ENCODE data around the gene FAM98B. TPM values are rescaled to one million over a fixed set of nuclear protein-coding genes. Genes with fewer than 3 reads are reported as not detected.

Gene FAM98B
- polyA plus RNA-seq, 2 of the 4 experiments (the other 2 are of a cell fraction), result 16.5 to 18.8 TPM

GRCh38 chr15:38475361-38475760 is 21.4 kb downstream of the FAM98B start:
- no peak overlapping the region for H3K4me3 ChIP-seq
- FAIRE-seq (no peak), ATAC-seq (no peak), DNase-seq (ENCODE audit: low read depth in 1 of 2, low spot score in 1 of 2) (no peak)
- H3K9me3 ChIP-seq, result no peaks in the 10 kb centered on the region
- TF ChIP-seq TP53 (CRISPR knock-in tag; IDR thresholded peaks at IDR 0.05) (no peak), GATA3 (IDR thresholded peaks at IDR 0.05; ENCODE audit: borderline replicate concordance) (no peak), CBX2 (IDR thresholded peaks at IDR 0.05; ENCODE audit: borderline replicate concordance, low read depth) (no peak), E2F6 (IDR thresholded peaks at IDR 0.05; ENCODE audit: borderline replicate concordance, low read depth) (no peak), JUNB (IDR thresholded peaks at IDR 0.05) (no peak), KDM1A (IDR thresholded peaks at IDR 0.05; ENCODE audit: low read depth) (no peak), RAD21 (conservative IDR thresholded peaks at IDR 0.05 in 1 of 2, IDR thresholded peaks at IDR 0.05 in 1 of 2) (no peak), HOXB5 (CRISPR knock-in tag; IDR thresholded peaks at IDR 0.05) (no peak), ZNF302 (CRISPR knock-in tag; IDR thresholded peaks at IDR 0.05) (no peak), BHLHE40 (IDR thresholded peaks at IDR 0.05; ENCODE audit: low read depth, low read length) (no peak)
- no peaks in the 10 kb centered on the region for H3K4me1 ChIP-seq
- WGBS (ENCODE audit: missing lambda C conversion rate), result 93% methylated on average over 2 of the region's 2 CpGs
- POLR2A ChIA-PET, result no interaction called here
- CTCF ChIA-PET, result interaction anchor here (0.8 to 1.9 kb wide), 8 partner anchors 10 to 213 kb away, joined by 3 to 15 read pairs (median 4); partner anchors contain the start of gene RASGRP1
- no peak overlapping the region for H3K27ac ChIP-seq
- no peak overlapping the region for H3K4me2 ChIP-seq

- ATAC-seq, result no peak
- no peak overlapping the region for H3K4me2 ChIP-seq
- ChIA-PET POLR2A (no interaction called here), CTCF (interaction anchor here (1.6 kb wide), 1 partner anchor 88 kb away, joined by 5 read pairs; the partner anchor contains the start of gene RASGRP1)
- DNase-seq (ENCODE audit: low read depth in 1 of 2, low spot score in 1 of 2), result no peak
- H3K4me1 ChIP-seq, result no peaks in the 10 kb centered on the region
- WGBS (ENCODE audit: missing lambda C conversion rate), result 93% methylated on average over 1 of the region's 1 CpG
- H3K4me3 ChIP-seq, result no peak overlapping the region
- no peaks in the 10 kb centered on the region for H3K9me3 ChIP-seq
- H3K27ac ChIP-seq, result no peak overlapping the region
- FAIRE-seq, result no peak
- TF ChIP-seq MAZ (IDR thresholded peaks at IDR 0.05; ENCODE audit: borderline replicate concordance, low read depth, low read length) (no peak), KDM5A (IDR thresholded peaks at IDR 0.05) (no peak), HMGXB4 (CRISPR knock-in tag; IDR thresholded peaks at IDR 0.05; ENCODE audit: borderline replicate concordance) (no peak), PBX3 (IDR thresholded peaks at IDR 0.05) (no peak), RARB (CRISPR knock-in tag; IDR thresholded peaks at IDR 0.05) (no peak), EP300 (IDR thresholded peaks at IDR 0.05) (no peak), CBX2 (IDR thresholded peaks at IDR 0.05; ENCODE audit: borderline replicate concordance, low read depth) (no peak), NPAS2 (CRISPR knock-in tag; IDR thresholded peaks at IDR 0.05; ENCODE audit: borderline replicate concordance) (no peak), CHD2 (IDR thresholded peaks at IDR 0.05; ENCODE audit: low read length, partially characterized antibody) (no peak), NR3C1 (IDR thresholded peaks at IDR 0.05) (no peak), ELK1 (IDR thresholded peaks at IDR 0.05; ENCODE audit: low read depth, low read length) (no peak), POLR2A (IDR thresholded peaks at IDR 0.05; ENCODE audit: low read length) (no peak), SMC3 (IDR thresholded peaks at IDR 0.05) (no peak), EHMT2 (IDR thresholded peaks at IDR 0.05; ENCODE audit: low read depth) (no peak)
These were observed 22.2 kb downstream of the FAM98B start for GRCh38 chr15:38476120-38476519.
